Dendritic cell treated with granulocyte-macrophage colony-stimulating factor and Interleukin-4, amounts not matched to agents 40 ng/mL and 50 ng/mL, for 4 days (primary cell): Measurements from ENCODE around the gene MRRF.
A peak's percentile ranks its signal among the peaks of the same experiment; 100 is the strongest.
"Not testable (repeated sequence)": the region's sequence is repeated elsewhere in the genome, so short reads cannot be mapped to it uniquely, and the experiment has no call there.

Experiments
- H3K27ac Mint-ChIP-seq: one replicate; pipeline ENCODE4 v1.8.0; 2022; ENCODE audit warnings: mild to moderate bottlenecking, mixed read lengths
- H3K27me3 Mint-ChIP-seq: one replicate; pipeline ENCODE4 v1.8.0; 2022; ENCODE audit warnings: mild to moderate bottlenecking, mixed read lengths
- H3K36me3 Mint-ChIP-seq: one replicate; pipeline ENCODE4 v1.8.0; 2022; ENCODE audit warnings: low read depth, mixed read lengths
- H3K4me1 Mint-ChIP-seq: one replicate; pipeline ENCODE4 v1.8.0; 2022; ENCODE audit warnings: low read depth, mixed read lengths
- H3K4me3 Mint-ChIP-seq: one replicate; pipeline ENCODE4 v1.8.0; 2022; ENCODE audit warnings: mild to moderate bottlenecking, moderate library complexity, mixed read lengths
- H3K9me3 Mint-ChIP-seq: one replicate; pipeline ENCODE4 v1.8.0; 2022; ENCODE audit warnings: mixed read lengths
- intact Hi-C: fragments of 100-400 bp; cut with micrococcal nuclease; formaldehyde crosslinking; loops from one replicate; pipeline ENCODE4 v1.15.0; 2022

MRRF gene

GRCh38 chr9:122320413-122320881 is 55.8 kb downstream of the MRRF start:
- intact Hi-C loops = no loop called here
- Mint-ChIP-seq H3K36me3 (peaks cover 79% of the 10 kb centered on the region), H3K27ac (no peak overlapping the region), H3K4me1 (peaks cover 14% of the 10 kb centered on the region), H3K27me3 (no peaks in the 10 kb centered on the region), H3K4me3 (no peak overlapping the region), H3K9me3 (no peaks in the 10 kb centered on the region)

- H3K27me3 Mint-ChIP-seq = no peaks in the 10 kb centered on the region
- H3K4me1 Mint-ChIP-seq = peaks cover 14% of the 10 kb centered on the region
- no peak overlapping the region for H3K27ac Mint-ChIP-seq
- H3K9me3 Mint-ChIP-seq = no peaks in the 10 kb centered on the region
- intact Hi-C loops = no loop called here
- H3K4me3 Mint-ChIP-seq = no peak overlapping the region
- H3K36me3 Mint-ChIP-seq = peaks cover 76% of the 10 kb centered on the region
These were observed 57.9 kb downstream of the MRRF start for GRCh38 chr9:122322553-122322952.

GRCh38 chr9:122324665-122325064 is 60.0 kb downstream of the MRRF start:
- H3K9me3 Mint-ChIP-seq, H3K4me3 Mint-ChIP-seq, H3K27me3 Mint-ChIP-seq, H3K27ac Mint-ChIP-seq, intact Hi-C loops: not testable (repeated sequence)
- H3K4me1 Mint-ChIP-seq = peaks cover 14% of the 10 kb centered on the region
- peaks cover 72% of the 10 kb centered on the region for H3K36me3 Mint-ChIP-seq

GRCh38 chr9:122325124-122325523 is 60.4 kb downstream of the MRRF start:
- Mint-ChIP-seq H3K4me1 (peaks cover 13% of the 10 kb centered on the region), H3K27me3 (no peaks in the 10 kb centered on the region), H3K36me3 (peaks cover 72% of the 10 kb centered on the region), H3K27ac (no peak overlapping the region), H3K9me3 (no peaks in the 10 kb centered on the region), H3K4me3 (no peak overlapping the region)
- intact Hi-C loops = no loop called here

GRCh38 chr9:122327175-122327574 is 62.5 kb downstream of the MRRF start:
- no peaks in the 10 kb centered on the region for H3K9me3 Mint-ChIP-seq
- intact Hi-C loops = no loop called here
- peaks cover 60% of the 10 kb centered on the region for H3K36me3 Mint-ChIP-seq

GRCh38 chr9:122329597-122329996 is 64.9 kb downstream of the MRRF start:
- Mint-ChIP-seq H3K27me3 (no peaks in the 10 kb centered on the region), H3K4me3 (no peak overlapping the region), H3K9me3 (no peaks in the 10 kb centered on the region), H3K36me3 (peaks cover 36% of the 10 kb centered on the region), H3K27ac (no peak overlapping the region), H3K4me1 (peaks cover 29% of the 10 kb centered on the region)
- intact Hi-C loops = no loop called here

More at GRCh38 chr9:122327175-122327574, 62.5 kb downstream of the MRRF start:
- Mint-ChIP-seq H3K4me3 (no peak overlapping the region), H3K4me1 (peaks cover 18% of the 10 kb centered on the region), H3K27me3 (no peaks in the 10 kb centered on the region), H3K27ac (no peak overlapping the region)

GRCh38 chr9:122330466-122330865 is 65.8 kb downstream of the MRRF start:
- Mint-ChIP-seq H3K4me1 (peaks cover 27% of the 10 kb centered on the region), H3K36me3 (peaks cover 29% of the 10 kb centered on the region)
- H3K9me3 Mint-ChIP-seq, H3K27ac Mint-ChIP-seq, H3K27me3 Mint-ChIP-seq, intact Hi-C loops, H3K4me3 Mint-ChIP-seq: not testable (repeated sequence)

GRCh38 chr9:122331523-122331927 is 66.8 kb downstream of the MRRF start:
- H3K27ac Mint-ChIP-seq = peak overlapping the region; percentile 3
- H3K4me1 Mint-ChIP-seq = peaks cover 27% of the 10 kb centered on the region
- H3K36me3 Mint-ChIP-seq = peaks cover 22% of the 10 kb centered on the region
- no peak overlapping the region for H3K4me3 Mint-ChIP-seq
- H3K27me3 Mint-ChIP-seq = no peaks in the 10 kb centered on the region
- H3K9me3 Mint-ChIP-seq = no peaks in the 10 kb centered on the region
- intact Hi-C loops = no loop called here

- Mint-ChIP-seq H3K27ac (peak overlapping the region; percentile 3), H3K4me3 (no peak overlapping the region), H3K9me3 (no peaks in the 10 kb centered on the region), H3K4me1 (peaks cover 27% of the 10 kb centered on the region), H3K27me3 (no peaks in the 10 kb centered on the region), H3K36me3 (peaks cover 22% of the 10 kb centered on the region)
- intact Hi-C loops = no loop called here
These were observed 67.4 kb downstream of the MRRF start for GRCh38 chr9:122332083-122332482.

GRCh38 chr9:122332644-122333043 is 68.0 kb downstream of the MRRF start:
- Mint-ChIP-seq H3K4me1 (peaks cover 27% of the 10 kb centered on the region), H3K27ac (no peak overlapping the region), H3K36me3 (peaks cover 21% of the 10 kb centered on the region), H3K9me3 (no peaks in the 10 kb centered on the region), H3K4me3 (no peak overlapping the region), H3K27me3 (no peaks in the 10 kb centered on the region)
- intact Hi-C loops = no loop called here

GRCh38 chr9:122333169-122333808 is 68.6 kb downstream of the MRRF start:
- H3K27ac Mint-ChIP-seq = peak overlapping the region; percentile 9
- H3K9me3 Mint-ChIP-seq = no peaks in the 10 kb centered on the region
- peaks cover 16% of the 10 kb centered on the region for H3K36me3 Mint-ChIP-seq
- peaks cover 4% of the 10 kb centered on the region for H3K27me3 Mint-ChIP-seq
- H3K4me1 Mint-ChIP-seq = peaks cover 27% of the 10 kb centered on the region
- intact Hi-C loops = no loop called here
- H3K4me3 Mint-ChIP-seq = no peak overlapping the region

GRCh38 chr9:122334916-122335315 is 70.2 kb downstream of the MRRF start:
- intact Hi-C loops = no loop called here
- Mint-ChIP-seq H3K4me1 (peaks cover 27% of the 10 kb centered on the region), H3K9me3 (no peaks in the 10 kb centered on the region), H3K27ac (no peak overlapping the region), H3K27me3 (peaks cover 12% of the 10 kb centered on the region), H3K36me3 (peaks cover 3% of the 10 kb centered on the region), H3K4me3 (no peak overlapping the region)

GRCh38 chr9:122336189-122336588 is 71.5 kb downstream of the MRRF start:
- Mint-ChIP-seq H3K9me3 (no peaks in the 10 kb centered on the region), H3K27ac (no peak overlapping the region), H3K36me3 (no peaks in the 10 kb centered on the region), H3K4me3 (no peak overlapping the region), H3K4me1 (peaks cover 27% of the 10 kb centered on the region), H3K27me3 (peaks cover 12% of the 10 kb centered on the region)
- intact Hi-C loops = no loop called here

- peaks cover 19% of the 10 kb centered on the region for H3K4me1 Mint-ChIP-seq
These were observed 72.3 kb downstream of the MRRF start for GRCh38 chr9:122336866-122337555.

More at GRCh38 chr9:122336866-122337555, 72.3 kb downstream of the MRRF start:
- Mint-ChIP-seq H3K4me3 (no peak overlapping the region), H3K27ac (no peak overlapping the region), H3K27me3 (peaks cover 12% of the 10 kb centered on the region), H3K36me3 (no peaks in the 10 kb centered on the region), H3K9me3 (no peaks in the 10 kb centered on the region)
- intact Hi-C loops = no loop called here
